HEK293 (cell line): Measurements from ENCODE around the gene GCNT2.

Experiments
- GLIS1 ChIP-seq: fragments of 450-650 bp; formaldehyde crosslinking; IDR thresholded peaks from 2 replicates; pipeline ENCODE4 v1.5.1; 2016; ENCODE audit warnings: missing biosample characterization, missing genetic modification characterization
- ZEB2 ChIP-seq: fragments of 450-650 bp; formaldehyde crosslinking; IDR thresholded peaks from 2 replicates; pipeline ENCODE4 v1.5.1; 2016; ENCODE audit warnings: missing biosample characterization, missing genetic modification characterization
- ZFP37 ChIP-seq: fragments of 450-650 bp; formaldehyde crosslinking; IDR thresholded peaks from 2 replicates; pipeline ENCODE4 v1.5.1; 2016; ENCODE audit warnings: missing biosample characterization, missing genetic modification characterization
- ZNF24 ChIP-seq: fragments of 450-650 bp; formaldehyde crosslinking; IDR thresholded peaks from 2 replicates; pipeline ENCODE4 v1.5.1; 2016; ENCODE audit warnings: missing biosample characterization, missing genetic modification characterization
- ZNF555 ChIP-seq: fragments of 450-650 bp; formaldehyde crosslinking; conservative IDR thresholded peaks from 2 replicates; pipeline ENCODE4 v1.5.1; 2017; ENCODE audit warnings: missing biosample characterization, mild to moderate bottlenecking, missing genetic modification characterization, inconsistent platforms
- ZNF701 ChIP-seq: fragments of 450-650 bp; formaldehyde crosslinking; IDR thresholded peaks from 2 replicates; pipeline ENCODE4 v1.5.1; 2016; ENCODE audit warnings: missing biosample characterization, missing genetic modification characterization
- TF ChIP-seq, protein P1 (sequence below): fragments of 450-650 bp; formaldehyde crosslinking; IDR thresholded peaks from 2 replicates; pipeline ENCODE4 v1.5.1; 2016; ENCODE audit warnings: missing biosample characterization, missing genetic modification characterization
- TF ChIP-seq, protein P2 (sequence below): fragments of 450-650 bp; formaldehyde crosslinking; IDR thresholded peaks from 2 replicates; pipeline ENCODE4 v1.5.1; 2016; ENCODE audit warnings: missing biosample characterization, missing genetic modification characterization
- TF ChIP-seq, protein P3 (sequence below): fragments of 450-650 bp; formaldehyde crosslinking; conservative IDR thresholded peaks from 2 replicates; pipeline ENCODE4 v1.5.1; 2016; ENCODE audit warnings: low read depth, missing biosample characterization, missing genetic modification characterization
- TF ChIP-seq, protein P4 (sequence below): fragments of 450-650 bp; formaldehyde crosslinking; IDR thresholded peaks from 2 replicates; pipeline ENCODE4 v1.5.1; 2016; ENCODE audit warnings: missing biosample characterization, missing genetic modification characterization, low read depth

DNA sequence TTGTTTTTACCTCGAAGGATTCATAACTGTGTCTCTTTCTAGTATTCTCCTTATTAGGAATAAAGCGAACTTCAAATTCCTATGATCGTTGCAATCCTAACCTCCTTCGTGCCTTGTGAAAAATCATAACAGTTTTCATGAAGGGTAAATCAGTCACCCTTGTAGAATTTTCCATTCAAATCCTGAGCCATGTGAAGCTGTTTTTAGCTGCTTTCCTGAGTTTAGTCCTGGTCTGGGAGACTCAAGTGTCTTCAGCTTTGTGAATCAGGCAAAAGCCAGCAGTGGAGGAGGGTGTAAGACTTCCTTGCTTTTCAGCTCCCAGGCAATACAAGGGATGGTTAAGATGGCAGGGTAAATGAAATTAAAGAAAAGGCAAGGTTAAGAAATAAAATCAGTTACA is 24.3 kb downstream of the GCNT2 start:
- TF ChIP-seq, protein P1, sequence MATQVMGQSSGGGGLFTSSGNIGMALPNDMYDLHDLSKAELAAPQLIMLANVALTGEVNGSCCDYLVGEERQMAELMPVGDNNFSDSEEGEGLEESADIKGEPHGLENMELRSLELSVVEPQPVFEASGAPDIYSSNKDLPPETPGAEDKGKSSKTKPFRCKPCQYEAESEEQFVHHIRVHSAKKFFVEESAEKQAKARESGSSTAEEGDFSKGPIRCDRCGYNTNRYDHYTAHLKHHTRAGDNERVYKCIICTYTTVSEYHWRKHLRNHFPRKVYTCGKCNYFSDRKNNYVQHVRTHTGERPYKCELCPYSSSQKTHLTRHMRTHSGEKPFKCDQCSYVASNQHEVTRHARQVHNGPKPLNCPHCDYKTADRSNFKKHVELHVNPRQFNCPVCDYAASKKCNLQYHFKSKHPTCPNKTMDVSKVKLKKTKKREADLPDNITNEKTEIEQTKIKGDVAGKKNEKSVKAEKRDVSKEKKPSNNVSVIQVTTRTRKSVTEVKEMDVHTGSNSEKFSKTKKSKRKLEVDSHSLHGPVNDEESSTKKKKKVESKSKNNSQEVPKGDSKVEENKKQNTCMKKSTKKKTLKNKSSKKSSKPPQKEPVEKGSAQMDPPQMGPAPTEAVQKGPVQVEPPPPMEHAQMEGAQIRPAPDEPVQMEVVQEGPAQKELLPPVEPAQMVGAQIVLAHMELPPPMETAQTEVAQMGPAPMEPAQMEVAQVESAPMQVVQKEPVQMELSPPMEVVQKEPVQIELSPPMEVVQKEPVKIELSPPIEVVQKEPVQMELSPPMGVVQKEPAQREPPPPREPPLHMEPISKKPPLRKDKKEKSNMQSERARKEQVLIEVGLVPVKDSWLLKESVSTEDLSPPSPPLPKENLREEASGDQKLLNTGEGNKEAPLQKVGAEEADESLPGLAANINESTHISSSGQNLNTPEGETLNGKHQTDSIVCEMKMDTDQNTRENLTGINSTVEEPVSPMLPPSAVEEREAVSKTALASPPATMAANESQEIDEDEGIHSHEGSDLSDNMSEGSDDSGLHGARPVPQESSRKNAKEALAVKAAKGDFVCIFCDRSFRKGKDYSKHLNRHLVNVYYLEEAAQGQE: no peak
- no peak for TF ChIP-seq ZNF701 (tag by site-specific recombination)
- TF ChIP-seq, protein P2, sequence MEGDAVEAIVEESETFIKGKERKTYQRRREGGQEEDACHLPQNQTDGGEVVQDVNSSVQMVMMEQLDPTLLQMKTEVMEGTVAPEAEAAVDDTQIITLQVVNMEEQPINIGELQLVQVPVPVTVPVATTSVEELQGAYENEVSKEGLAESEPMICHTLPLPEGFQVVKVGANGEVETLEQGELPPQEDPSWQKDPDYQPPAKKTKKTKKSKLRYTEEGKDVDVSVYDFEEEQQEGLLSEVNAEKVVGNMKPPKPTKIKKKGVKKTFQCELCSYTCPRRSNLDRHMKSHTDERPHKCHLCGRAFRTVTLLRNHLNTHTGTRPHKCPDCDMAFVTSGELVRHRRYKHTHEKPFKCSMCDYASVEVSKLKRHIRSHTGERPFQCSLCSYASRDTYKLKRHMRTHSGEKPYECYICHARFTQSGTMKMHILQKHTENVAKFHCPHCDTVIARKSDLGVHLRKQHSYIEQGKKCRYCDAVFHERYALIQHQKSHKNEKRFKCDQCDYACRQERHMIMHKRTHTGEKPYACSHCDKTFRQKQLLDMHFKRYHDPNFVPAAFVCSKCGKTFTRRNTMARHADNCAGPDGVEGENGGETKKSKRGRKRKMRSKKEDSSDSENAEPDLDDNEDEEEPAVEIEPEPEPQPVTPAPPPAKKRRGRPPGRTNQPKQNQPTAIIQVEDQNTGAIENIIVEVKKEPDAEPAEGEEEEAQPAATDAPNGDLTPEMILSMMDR (tag by site-specific recombination): no peak
- no peak for TF ChIP-seq ZEB2 (tag by site-specific recombination)
- no peak for TF ChIP-seq ZFP37
- TF ChIP-seq GLIS1: no peak
- TF ChIP-seq, protein P3, sequence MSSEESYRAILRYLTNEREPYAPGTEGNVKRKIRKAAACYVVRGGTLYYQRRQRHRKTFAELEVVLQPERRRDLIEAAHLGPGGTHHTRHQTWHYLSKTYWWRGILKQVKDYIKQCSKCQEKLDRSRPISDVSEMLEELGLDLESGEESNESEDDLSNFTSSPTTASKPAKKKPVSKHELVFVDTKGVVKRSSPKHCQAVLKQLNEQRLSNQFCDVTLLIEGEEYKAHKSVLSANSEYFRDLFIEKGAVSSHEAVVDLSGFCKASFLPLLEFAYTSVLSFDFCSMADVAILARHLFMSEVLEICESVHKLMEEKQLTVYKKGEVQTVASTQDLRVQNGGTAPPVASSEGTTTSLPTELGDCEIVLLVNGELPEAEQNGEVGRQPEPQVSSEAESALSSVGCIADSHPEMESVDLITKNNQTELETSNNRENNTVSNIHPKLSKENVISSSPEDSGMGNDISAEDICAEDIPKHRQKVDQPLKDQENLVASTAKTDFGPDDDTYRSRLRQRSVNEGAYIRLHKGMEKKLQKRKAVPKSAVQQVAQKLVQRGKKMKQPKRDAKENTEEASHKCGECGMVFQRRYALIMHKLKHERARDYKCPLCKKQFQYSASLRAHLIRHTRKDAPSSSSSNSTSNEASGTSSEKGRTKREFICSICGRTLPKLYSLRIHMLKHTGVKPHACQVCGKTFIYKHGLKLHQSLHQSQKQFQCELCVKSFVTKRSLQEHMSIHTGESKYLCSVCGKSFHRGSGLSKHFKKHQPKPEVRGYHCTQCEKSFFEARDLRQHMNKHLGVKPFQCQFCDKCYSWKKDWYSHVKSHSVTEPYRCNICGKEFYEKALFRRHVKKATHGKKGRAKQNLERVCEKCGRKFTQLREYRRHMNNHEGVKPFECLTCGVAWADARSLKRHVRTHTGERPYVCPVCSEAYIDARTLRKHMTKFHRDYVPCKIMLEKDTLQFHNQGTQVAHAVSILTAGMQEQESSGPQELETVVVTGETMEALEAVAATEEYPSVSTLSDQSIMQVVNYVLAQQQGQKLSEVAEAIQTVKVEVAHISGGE (tag by site-specific recombination): no peak
- TF ChIP-seq ZNF24 (tag by site-specific recombination): no peak
- TF ChIP-seq ZNF555: no peak
- TF ChIP-seq, protein P4, sequence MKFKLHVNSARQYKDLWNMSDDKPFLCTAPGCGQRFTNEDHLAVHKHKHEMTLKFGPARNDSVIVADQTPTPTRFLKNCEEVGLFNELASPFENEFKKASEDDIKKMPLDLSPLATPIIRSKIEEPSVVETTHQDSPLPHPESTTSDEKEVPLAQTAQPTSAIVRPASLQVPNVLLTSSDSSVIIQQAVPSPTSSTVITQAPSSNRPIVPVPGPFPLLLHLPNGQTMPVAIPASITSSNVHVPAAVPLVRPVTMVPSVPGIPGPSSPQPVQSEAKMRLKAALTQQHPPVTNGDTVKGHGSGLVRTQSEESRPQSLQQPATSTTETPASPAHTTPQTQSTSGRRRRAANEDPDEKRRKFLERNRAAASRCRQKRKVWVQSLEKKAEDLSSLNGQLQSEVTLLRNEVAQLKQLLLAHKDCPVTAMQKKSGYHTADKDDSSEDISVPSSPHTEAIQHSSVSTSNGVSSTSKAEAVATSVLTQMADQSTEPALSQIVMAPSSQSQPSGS (tag by site-specific recombination): no peak
